ENCODE results near the gene ECSCR. TPM values are rescaled to one million over a fixed set of nuclear protein-coding genes. Genes with fewer than 3 reads are reported as not detected.

ECSCR gene
- total RNA-seq, 1 experiment from 2014 or later, result not detected

- BruUV-seq (replicated peaks), result no TSS peak
- CTCF ChIA-PET, result no interaction called here
- no peak for TF ChIP-seq CTCF (IDR thresholded peaks at IDR 0.05; ENCODE audit: unreplicated experiment)
- H3K27me3 Mint-ChIP-seq (ENCODE audit: unreplicated experiment), result peaks cover 23% of the 10 kb centered on the region
- intact Hi-C loops (cut with micrococcal nuclease; ENCODE audit: unreplicated experiment), result no loop called here
- no peak overlapping the region for H3K4me3 Mint-ChIP-seq (ENCODE audit: low read depth, unreplicated experiment)
- no peak overlapping the region for H3K27ac Mint-ChIP-seq (ENCODE audit: unreplicated experiment)
- no peaks in the 10 kb centered on the region for H3K4me1 Mint-ChIP-seq (ENCODE audit: low read depth, unreplicated experiment)
- DNase-seq, result no peak
- no peaks in the 10 kb centered on the region for H3K9me3 Mint-ChIP-seq (ENCODE audit: low read depth, unreplicated experiment)
- H3K36me3 Mint-ChIP-seq (ENCODE audit: insufficient read depth, unreplicated experiment), result no peaks in the 10 kb centered on the region
Observed at GRCh38 chr5:139451878-139452660, 10.5 kb downstream of the ECSCR start.

GRCh38 chr5:139451176-139451575 lies 11.4 kb downstream of the ECSCR start:
- intact Hi-C loops (cut with micrococcal nuclease; ENCODE audit: unreplicated experiment), result no loop called here
- H3K9me3 Mint-ChIP-seq (ENCODE audit: low read depth, unreplicated experiment), result no peaks in the 10 kb centered on the region
- peaks cover 32% of the 10 kb centered on the region for H3K27me3 Mint-ChIP-seq (ENCODE audit: unreplicated experiment)
- no TSS peak for BruUV-seq (replicated peaks)
- no peak for DNase-seq
- CTCF ChIA-PET, result no interaction called here
- no peak for TF ChIP-seq CTCF (IDR thresholded peaks at IDR 0.05; ENCODE audit: unreplicated experiment)
- no peak overlapping the region for H3K27ac Mint-ChIP-seq (ENCODE audit: unreplicated experiment)
- H3K36me3 Mint-ChIP-seq (ENCODE audit: insufficient read depth, unreplicated experiment), result no peaks in the 10 kb centered on the region
- no peaks in the 10 kb centered on the region for H3K4me1 Mint-ChIP-seq (ENCODE audit: low read depth, unreplicated experiment)
- H3K4me3 Mint-ChIP-seq (ENCODE audit: low read depth, unreplicated experiment), result no peak overlapping the region

GRCh38 chr5:139446956-139447779 lies 15.4 kb downstream of the ECSCR start:
- Mint-ChIP-seq H3K36me3 (ENCODE audit: insufficient read depth, unreplicated experiment) (no peaks in the 10 kb centered on the region), H3K4me1 (ENCODE audit: low read depth, unreplicated experiment) (no peaks in the 10 kb centered on the region), H3K4me3 (ENCODE audit: low read depth, unreplicated experiment) (no peak overlapping the region), H3K9me3 (ENCODE audit: low read depth, unreplicated experiment) (no peaks in the 10 kb centered on the region), H3K27ac (ENCODE audit: unreplicated experiment) (no peak overlapping the region), H3K27me3 (ENCODE audit: unreplicated experiment) (peaks cover 56% of the 10 kb centered on the region)
- TF ChIP-seq CTCF (IDR thresholded peaks at IDR 0.05; ENCODE audit: unreplicated experiment), result no peak
- DNase-seq, result no peak
- CTCF ChIA-PET, result interaction anchor here (0.6 kb wide), 1 partner anchor 45 kb away, joined by 6 read pairs; no protein-coding TSS in a partner anchor
- BruUV-seq (replicated peaks), result no TSS peak
- intact Hi-C loops (cut with micrococcal nuclease; ENCODE audit: unreplicated experiment), result no loop called here

- H3K4me1 Mint-ChIP-seq (ENCODE audit: low read depth, unreplicated experiment), result no peaks in the 10 kb centered on the region
- no peak overlapping the region for H3K27ac Mint-ChIP-seq (ENCODE audit: unreplicated experiment)
Observed at GRCh38 chr5:139445325-139446170, 17.0 kb downstream of the ECSCR start.

More at GRCh38 chr5:139445325-139446170, 17.0 kb downstream of the ECSCR start:
- BruUV-seq (replicated peaks), result no TSS peak
- Mint-ChIP-seq H3K36me3 (ENCODE audit: insufficient read depth, unreplicated experiment) (no peaks in the 10 kb centered on the region), H3K4me3 (ENCODE audit: low read depth, unreplicated experiment) (no peak overlapping the region), H3K27me3 (ENCODE audit: unreplicated experiment) (peaks cover 62% of the 10 kb centered on the region), H3K9me3 (ENCODE audit: low read depth, unreplicated experiment) (no peaks in the 10 kb centered on the region)
- DNase-seq, result no peak
- intact Hi-C loops (cut with micrococcal nuclease; ENCODE audit: unreplicated experiment), result no loop called here
- CTCF ChIA-PET, result interaction anchor here (0.7 to 1.0 kb wide), 2 partner anchors 25 to 124 kb away, joined by 3 read pairs; no protein-coding TSS in a partner anchor
- no peak for TF ChIP-seq CTCF (IDR thresholded peaks at IDR 0.05; ENCODE audit: unreplicated experiment)

Measured in Calu3 (cell line).